NCI-H128 (cell line): ENCODE measurements around the gene SLC30A4.
"Not testable (repeated sequence)": the region's sequence is repeated elsewhere in the genome, so short reads cannot be mapped to it uniquely, and the experiment has no call there.

Experiments
- DNase-seq: peaks from one replicate; lab custom pipeline; 2025; ENCODE audit not compliant: unreplicated experiment; lab: John Stamatoyannopoulos, UW

Gene SLC30A4, protein sequence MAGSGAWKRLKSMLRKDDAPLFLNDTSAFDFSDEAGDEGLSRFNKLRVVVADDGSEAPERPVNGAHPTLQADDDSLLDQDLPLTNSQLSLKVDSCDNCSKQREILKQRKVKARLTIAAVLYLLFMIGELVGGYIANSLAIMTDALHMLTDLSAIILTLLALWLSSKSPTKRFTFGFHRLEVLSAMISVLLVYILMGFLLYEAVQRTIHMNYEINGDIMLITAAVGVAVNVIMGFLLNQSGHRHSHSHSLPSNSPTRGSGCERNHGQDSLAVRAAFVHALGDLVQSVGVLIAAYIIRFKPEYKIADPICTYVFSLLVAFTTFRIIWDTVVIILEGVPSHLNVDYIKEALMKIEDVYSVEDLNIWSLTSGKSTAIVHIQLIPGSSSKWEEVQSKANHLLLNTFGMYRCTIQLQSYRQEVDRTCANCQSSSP

DNA sequence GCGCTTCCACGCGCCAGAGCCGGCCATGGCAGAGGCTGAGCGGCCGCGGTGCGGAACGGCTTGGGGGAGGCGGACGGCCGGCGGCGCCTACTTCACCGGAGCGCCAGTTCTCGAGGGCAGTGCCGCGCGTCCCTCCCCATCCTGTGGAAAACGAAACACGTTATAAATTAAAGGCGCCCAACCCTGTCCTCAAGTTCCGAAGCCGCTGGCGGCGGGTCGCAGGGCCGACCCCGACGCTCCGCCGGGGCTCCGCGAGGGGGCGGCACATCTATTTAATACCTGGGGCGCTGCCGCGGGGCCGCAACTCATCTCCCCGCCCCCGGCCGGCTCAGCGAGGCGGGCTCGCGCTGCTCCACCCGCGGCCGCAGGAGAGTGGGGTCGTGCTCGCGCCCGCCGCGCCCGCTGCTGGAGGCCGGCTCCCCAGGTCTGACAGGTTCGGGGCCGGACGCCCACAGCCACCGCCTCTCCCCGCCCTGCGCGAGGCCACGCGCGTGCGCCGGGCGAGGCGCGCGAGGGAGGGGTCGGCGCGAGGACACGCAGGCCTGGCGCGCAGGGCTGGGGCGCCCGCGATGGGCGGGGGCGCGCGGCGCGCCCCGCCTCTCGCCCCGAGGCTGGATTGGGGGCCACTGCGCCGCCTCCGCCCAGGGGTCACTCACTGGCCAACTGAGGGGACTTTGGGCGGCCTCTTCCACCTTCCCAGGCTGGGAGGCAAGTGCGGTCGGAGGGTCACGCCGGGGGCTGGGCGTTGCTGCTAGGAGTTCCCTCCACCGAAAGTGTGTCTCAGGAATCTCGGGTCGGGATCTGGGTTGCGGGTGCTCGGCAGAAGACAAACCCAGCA, at the start of gene SLC30A4:
Gene SLC30A4, minus strand, starts transcription at position 428 of the 838 bp plus-strand sequence. Its CDS starts 401 bp downstream, at position 27.
- DNase-seq: no peak

- DNase-seq: no peak
These were observed 33.5 kb upstream of the SLC30A4 start for GRCh38 chr15:45555934-45556608.

GRCh38 chr15:45551676-45552075, 29.1 kb upstream of the SLC30A4 start:
- no peak for DNase-seq

DNA sequence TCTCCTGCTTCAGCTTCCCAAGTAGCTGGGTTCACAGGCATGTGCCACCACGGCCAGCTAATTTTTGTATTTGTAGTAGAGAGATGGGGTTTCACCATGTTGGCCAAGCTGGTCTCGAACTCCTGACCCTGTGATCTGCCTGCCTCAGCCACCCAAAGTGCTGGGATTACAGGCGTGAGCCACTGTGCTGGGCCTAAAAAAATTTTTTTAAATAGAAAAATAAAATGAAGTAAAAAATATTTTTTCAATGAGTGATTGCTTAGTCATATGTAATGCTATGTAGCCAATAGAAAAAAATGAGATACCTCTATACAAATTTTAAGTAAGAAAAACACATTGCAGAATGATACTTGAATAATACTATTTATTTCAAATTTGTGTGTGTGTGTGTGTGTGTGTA, 27.9 kb upstream of the SLC30A4 start:
- DNase-seq: no peak

GRCh38 chr15:45549541-45550220, 27.1 kb upstream of the SLC30A4 start:
- DNase-seq: no peak

DNA sequence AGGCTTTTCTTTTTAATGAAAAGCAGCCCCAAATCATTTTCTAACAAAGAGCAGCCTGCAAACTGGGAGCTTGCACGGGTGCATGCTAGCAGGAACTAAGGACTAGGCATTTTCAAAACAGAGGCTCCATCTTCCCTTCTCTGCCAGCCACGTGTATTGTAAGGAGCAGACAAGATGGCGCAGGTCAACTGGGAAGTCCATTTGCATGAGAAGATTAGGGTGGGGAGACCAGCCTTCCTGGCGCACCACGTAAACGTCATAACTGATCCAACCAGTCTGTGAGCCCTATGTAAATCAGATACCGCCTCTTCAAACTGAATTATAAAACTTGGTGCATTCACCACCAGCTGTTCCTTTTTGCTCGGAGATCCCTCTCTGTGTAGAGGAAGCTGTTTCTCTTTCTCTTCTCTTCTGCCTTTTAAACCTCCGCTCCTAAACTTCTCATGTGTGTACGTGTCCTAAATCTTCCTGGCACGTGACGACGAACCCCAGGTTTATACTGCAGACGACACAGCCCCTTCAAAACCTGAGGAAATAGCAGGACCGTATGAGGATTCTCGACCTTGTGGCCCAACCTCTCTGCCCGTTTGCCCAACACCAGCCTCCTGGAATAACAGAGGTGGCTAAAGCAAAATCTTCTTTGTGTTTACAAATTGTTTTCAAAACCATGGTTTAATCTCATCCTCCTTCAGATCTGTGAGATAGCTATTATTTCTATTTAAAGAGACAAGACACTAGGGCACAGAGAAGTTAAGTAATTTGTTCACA, 26.4 kb upstream of the SLC30A4 start:
- no peak for DNase-seq

DNA sequence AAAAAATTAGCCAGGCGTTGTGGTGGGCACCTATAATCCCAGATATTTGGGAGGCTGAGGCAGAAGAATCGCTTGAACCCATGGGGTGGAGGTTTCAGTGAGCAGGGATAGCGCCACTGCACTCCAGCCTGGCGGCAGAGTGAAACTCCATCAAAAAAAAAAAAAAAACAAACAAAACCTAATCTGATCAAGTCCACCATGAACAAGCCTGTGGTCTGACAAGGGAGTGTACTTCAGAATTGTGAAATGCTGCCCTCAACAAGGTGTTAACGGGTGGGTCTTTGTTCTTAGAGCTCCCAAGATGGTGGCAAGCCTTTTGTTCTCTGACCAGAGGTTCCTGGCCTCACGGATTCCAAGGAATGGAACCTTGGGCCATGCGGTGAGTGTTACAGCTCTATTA, 24.2 kb upstream of the SLC30A4 start:
- no peak for DNase-seq

- no peak for DNase-seq
These were observed 21.9 kb upstream of the SLC30A4 start for GRCh38 chr15:45544266-45545023.

GRCh38 chr15:45543051-45543450, 20.5 kb upstream of the SLC30A4 start:
- no peak for DNase-seq

DNA sequence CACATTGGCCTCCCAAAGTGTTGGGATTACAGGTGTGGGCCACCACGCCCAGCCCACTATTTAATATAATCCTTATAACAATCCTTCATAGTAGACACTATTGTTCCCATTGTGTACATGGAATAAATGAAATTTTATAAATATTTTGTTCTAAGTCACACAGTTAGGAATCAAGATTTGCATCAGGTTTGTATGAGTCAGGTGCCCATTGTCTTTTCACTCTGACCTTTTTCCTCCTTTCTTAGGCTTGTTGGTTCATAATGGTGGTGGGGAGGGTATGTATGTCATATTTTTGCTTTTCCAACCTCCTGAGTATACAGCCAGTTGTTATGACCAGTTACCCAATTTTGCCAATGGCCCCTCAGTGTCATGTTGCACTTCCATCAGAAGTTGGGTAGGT, 18.0 kb upstream of the SLC30A4 start:
- DNase-seq: no peak

GRCh38 chr15:45539680-45540079, 17.1 kb upstream of the SLC30A4 start:
- DNase-seq: no peak

DNA sequence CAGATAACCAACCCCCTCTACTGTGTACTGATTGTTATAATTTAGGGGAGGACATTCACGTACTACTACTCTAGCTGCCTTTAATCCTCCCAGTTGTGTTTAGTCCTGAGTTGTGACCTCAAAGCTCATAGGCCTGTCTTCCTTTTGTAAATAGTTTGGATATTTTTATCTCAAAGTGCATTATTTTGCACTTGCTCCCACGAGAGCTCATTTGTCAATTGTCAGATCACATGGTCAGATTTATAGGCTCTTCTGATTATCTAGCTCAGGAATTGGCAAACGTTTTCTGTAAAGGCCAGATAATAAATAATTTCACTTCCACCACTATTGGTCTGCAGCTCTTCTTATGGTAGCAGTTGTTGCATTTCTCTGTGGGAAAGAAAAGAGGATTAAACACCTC, 14.4 kb upstream of the SLC30A4 start:
- DNase-seq: no peak

DNA sequence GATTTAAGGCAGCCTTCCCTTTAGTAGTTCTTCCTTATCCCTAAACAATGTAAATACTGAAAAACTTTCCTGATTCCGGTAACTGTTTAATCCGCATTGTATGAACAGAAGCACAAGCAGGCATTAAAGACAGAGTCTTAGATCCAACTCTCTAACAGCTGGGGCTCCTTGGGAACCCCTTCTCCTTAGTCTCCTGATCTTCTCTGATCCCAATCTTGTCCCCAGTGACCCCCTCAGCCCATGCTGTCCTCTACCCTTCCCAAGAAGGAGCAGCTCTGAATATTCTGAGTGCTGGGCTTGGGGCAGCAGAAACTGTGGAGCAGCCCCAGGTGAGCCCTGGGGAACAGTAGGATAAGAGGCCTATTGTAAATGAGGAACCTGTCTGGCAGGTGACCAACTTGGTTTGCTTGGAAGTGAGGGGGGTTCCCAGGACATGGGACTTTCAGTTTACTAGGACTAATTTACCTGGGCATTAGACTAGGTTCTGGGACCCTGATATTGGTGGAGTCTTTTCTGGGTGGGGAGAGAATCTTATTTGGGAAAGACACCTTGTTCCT, 13.0 kb upstream of the SLC30A4 start:
- no peak for DNase-seq

DNA sequence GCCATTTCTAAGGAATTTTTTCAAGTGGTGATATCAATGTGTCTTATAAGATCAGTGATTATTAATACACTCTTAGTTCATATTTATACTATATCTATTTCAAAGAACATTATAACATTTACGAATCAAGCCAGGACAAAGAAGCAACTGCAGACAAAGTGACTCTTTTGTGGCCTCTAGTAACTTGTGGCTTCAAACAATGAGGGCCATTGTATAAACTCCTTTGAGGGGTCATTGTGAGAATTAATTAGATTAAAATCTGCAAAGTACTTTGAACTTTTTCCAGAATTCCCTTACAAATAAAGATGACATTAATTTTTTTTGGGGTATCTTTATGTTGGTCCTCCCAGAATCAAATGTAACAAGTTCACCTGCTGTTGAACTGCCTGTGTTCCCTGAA, 12.3 kb upstream of the SLC30A4 start:
- no peak for DNase-seq

- not testable (repeated sequence) for DNase-seq
These were observed 10.3 kb upstream of the SLC30A4 start for GRCh38 chr15:45532892-45533291.

- no peak for DNase-seq
These were observed 7.1 kb upstream of the SLC30A4 start for GRCh38 chr15:45529613-45530012.

- no peak for DNase-seq
These were observed 4.5 kb upstream of the SLC30A4 start for GRCh38 chr15:45527086-45527485.

GRCh38 chr15:45523166-45523460, 558 bp upstream of the SLC30A4 start:
- no peak for DNase-seq

GRCh38 chr15:45521596-45522327, 793 bp downstream of the SLC30A4 start:
- no peak for DNase-seq
